HG02973 (cell line): ENCODE measurements around the gene SSB.
A peak's percentile ranks its signal among the peaks of the same experiment; 100 is the strongest.
"Not testable (repeated sequence)": the region's sequence is repeated elsewhere in the genome, so short reads cannot be mapped to it uniquely, and the experiment has no call there.

ENCODE experiments used
- ATAC-seq: cut with Tn5 transposase; IDR thresholded peaks from one replicate; pipeline ENCODE4 v1.9.1; 2021; ENCODE audit warnings: moderate library complexity; ENCODE audit not compliant: unreplicated experiment

Gene SSB

GRCh38 chr2:169781249-169782013, 17.2 kb upstream of the SSB start:
- ATAC-seq, result no peak

- no peak for ATAC-seq
Observed at GRCh38 chr2:169782513-169782912, 16.2 kb upstream of the SSB start.

GRCh38 chr2:169790581-169790980, 8.1 kb upstream of the SSB start:
- no peak for ATAC-seq

- ATAC-seq, result no peak
Observed at GRCh38 chr2:169795181-169795580, 3.5 kb upstream of the SSB start.

- ATAC-seq, result no peak
Observed at GRCh38 chr2:169796441-169796840, 2.2 kb upstream of the SSB start.

- ATAC-seq, result no peak
Observed at GRCh38 chr2:169797601-169798000, 1.1 kb upstream of the SSB start.

GRCh38 chr2:169798397-169798717, 314 bp upstream of the SSB start:
- ATAC-seq, result no peak

GRCh38 chr2:169803480-169803879, 4.8 kb downstream of the SSB start:
- ATAC-seq, result no peak

GRCh38 chr2:169806586-169806985, 7.9 kb downstream of the SSB start:
- no peak for ATAC-seq

GRCh38 chr2:169808221-169808620, 9.6 kb downstream of the SSB start:
- ATAC-seq, result no peak

GRCh38 chr2:169815849-169816248, 17.2 kb downstream of the SSB start:
- ATAC-seq, result no peak

GRCh38 chr2:169816961-169817360, 18.3 kb downstream of the SSB start:
- not testable (repeated sequence) for ATAC-seq

GRCh38 chr2:169817369-169817768, 18.7 kb downstream of the SSB start:
- not testable (repeated sequence) for ATAC-seq

- ATAC-seq, result no peak
Observed at GRCh38 chr2:169818241-169818640, 19.6 kb downstream of the SSB start.

- ATAC-seq, result no peak
Observed at GRCh38 chr2:169819106-169819505, 20.4 kb downstream of the SSB start.

- ATAC-seq, result not testable (repeated sequence)
Observed at GRCh38 chr2:169820101-169820500, 21.4 kb downstream of the SSB start.

- ATAC-seq, result no peak
Observed at GRCh38 chr2:169822036-169822435, 23.4 kb downstream of the SSB start.

GRCh38 chr2:169822785-169823392, 24.2 kb downstream of the SSB start:
- no peak for ATAC-seq

- ATAC-seq, result no peak
Observed at GRCh38 chr2:169823996-169824372, 25.3 kb downstream of the SSB start.

- ATAC-seq, result peak; percentile 65
Observed at GRCh38 chr2:169824373-169825333, 26.0 kb downstream of the SSB start, which contains the start of gene METTL5. TSS of gene METTL5 (minus strand) at chr2:169824905. CDS start at chr2:169824597, 308 bp downstream.
